Keratinocyte (primary cell): ENCODE data around the gene ITPR2.

ENCODE experiments used
- EZH2 ChIP-seq: IDR thresholded peaks from one replicate; pipeline ENCODE4 v1.6.1; 2012; ENCODE audit warnings: inconsistent platforms, mild to moderate bottlenecking, low read length, moderate library complexity
- TF ChIP-seq, protein P1 (sequence below), 3 experiments: IDR thresholded peaks in 1 of 3; conservative IDR thresholded peaks in 1 of 3; optimal IDR thresholded peaks in 1 of 3; 2 replicates in 2 of 3; 3 replicates in 1 of 3; pipeline versions ENCODE3 to v1.5.1; 2011; ENCODE audit warnings: low read length in 3 of 3, mild to moderate bottlenecking in 3 of 3, moderate library complexity in 2 of 3, control low read depth in 1 of 3, inconsistent platforms in 1 of 3; ENCODE audit not compliant: insufficient read depth in 2 of 3; ENCODE audit errors: extremely low read depth in 1 of 3

DNA sequence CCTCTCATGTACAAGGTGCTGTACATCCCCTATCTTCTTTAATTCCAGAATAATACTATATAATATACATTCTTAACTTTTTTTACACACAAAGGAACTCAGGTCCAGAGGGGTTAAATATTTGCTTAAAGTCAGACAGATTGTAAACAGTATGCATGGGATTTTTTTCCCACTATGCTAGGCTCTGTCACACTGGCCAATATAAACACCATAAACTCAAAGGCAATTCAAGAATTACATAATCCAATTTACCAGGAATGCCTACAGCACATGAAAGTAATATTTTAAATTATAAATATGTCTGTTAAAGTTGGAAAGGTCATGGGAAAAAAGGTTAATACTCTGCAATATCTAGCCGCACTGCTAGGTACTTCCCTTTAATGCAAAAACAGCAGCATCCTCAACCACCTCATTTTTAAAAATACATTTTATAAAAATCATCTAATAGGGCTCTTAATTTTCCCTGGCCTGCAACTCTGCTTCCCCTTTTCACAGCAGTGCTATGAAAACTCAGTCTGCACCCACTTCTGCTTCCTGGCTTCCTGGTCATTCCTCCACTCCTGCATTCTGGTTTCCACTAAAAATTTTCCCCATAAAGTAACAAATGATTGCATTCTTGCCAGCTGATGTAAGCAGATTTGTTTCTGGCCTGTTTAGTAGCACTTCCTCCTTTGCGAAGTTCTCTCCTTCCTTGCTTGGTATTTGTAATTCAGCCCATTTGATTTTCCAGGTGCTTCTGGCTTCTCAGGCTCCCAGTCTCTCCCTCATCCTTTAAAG, 128.1 kb downstream of the ITPR2 start:
- TF ChIP-seq, protein P1, sequence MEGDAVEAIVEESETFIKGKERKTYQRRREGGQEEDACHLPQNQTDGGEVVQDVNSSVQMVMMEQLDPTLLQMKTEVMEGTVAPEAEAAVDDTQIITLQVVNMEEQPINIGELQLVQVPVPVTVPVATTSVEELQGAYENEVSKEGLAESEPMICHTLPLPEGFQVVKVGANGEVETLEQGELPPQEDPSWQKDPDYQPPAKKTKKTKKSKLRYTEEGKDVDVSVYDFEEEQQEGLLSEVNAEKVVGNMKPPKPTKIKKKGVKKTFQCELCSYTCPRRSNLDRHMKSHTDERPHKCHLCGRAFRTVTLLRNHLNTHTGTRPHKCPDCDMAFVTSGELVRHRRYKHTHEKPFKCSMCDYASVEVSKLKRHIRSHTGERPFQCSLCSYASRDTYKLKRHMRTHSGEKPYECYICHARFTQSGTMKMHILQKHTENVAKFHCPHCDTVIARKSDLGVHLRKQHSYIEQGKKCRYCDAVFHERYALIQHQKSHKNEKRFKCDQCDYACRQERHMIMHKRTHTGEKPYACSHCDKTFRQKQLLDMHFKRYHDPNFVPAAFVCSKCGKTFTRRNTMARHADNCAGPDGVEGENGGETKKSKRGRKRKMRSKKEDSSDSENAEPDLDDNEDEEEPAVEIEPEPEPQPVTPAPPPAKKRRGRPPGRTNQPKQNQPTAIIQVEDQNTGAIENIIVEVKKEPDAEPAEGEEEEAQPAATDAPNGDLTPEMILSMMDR (optimal IDR thresholded peaks at IDR 0.05 in 1 of 3, IDR thresholded peaks at IDR 0.05 in 1 of 3, conservative IDR thresholded peaks at IDR 0.05 in 1 of 3; ENCODE audit: extremely low read depth in 1 of 3, insufficient read depth in 2 of 3, low read length in 3 of 3): no peak
- no peak for TF ChIP-seq EZH2
